Loucy (cell line): ENCODE results near the gene GPC3.

Experiments
- EZH2phosphoT487 ChIP-seq: fragments of 200-600 bp; IDR thresholded peaks from 2 replicates; pipeline ENCODE4 v1.6.1; 2018; ENCODE audit warnings: antibody characterized with exemption, mild to moderate bottlenecking, moderate library complexity, borderline replicate concordance
- TF ChIP-seq, protein P1 (sequence below): fragments of 200-600 bp; sonication (generic); conservative IDR thresholded peaks from 2 replicates; pipeline ENCODE4 v1.5.1; 2014; ENCODE audit warnings: mild to moderate bottlenecking, antibody characterized with exemption, low read length

DNA sequence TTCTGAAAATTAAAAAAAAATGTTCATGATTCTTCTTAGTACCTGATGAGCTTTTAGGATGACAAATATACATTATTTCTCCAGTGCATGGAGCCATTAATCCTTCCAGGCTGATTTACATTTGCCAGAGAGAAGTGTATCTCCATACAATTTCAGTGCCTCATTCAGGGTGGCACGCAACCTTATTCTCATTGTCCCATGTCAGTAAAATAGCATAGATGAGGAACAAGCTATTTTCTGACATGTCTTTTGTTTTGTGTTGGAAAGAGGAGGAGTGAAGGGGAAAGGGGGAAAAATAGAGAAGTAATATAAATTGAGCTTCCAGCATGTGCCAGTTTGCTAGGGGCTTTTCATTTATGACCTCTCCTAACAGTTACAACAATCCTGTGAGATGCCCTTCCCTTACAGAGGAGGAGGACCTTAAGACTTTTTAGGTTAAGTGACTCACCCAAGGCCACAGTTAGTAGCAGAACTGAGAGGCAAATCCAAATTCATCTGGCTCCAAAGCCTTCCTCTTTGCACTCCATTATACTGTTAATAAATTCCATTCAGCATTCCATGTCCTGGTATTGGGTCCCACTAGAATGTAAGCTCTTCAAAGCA lies 295.3 kb downstream of the GPC3 start:
- TF ChIP-seq EZH2phosphoT487 = no peak
- TF ChIP-seq, protein P1, sequence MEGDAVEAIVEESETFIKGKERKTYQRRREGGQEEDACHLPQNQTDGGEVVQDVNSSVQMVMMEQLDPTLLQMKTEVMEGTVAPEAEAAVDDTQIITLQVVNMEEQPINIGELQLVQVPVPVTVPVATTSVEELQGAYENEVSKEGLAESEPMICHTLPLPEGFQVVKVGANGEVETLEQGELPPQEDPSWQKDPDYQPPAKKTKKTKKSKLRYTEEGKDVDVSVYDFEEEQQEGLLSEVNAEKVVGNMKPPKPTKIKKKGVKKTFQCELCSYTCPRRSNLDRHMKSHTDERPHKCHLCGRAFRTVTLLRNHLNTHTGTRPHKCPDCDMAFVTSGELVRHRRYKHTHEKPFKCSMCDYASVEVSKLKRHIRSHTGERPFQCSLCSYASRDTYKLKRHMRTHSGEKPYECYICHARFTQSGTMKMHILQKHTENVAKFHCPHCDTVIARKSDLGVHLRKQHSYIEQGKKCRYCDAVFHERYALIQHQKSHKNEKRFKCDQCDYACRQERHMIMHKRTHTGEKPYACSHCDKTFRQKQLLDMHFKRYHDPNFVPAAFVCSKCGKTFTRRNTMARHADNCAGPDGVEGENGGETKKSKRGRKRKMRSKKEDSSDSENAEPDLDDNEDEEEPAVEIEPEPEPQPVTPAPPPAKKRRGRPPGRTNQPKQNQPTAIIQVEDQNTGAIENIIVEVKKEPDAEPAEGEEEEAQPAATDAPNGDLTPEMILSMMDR = no peak
